Omental fat pad (tissue), 4 donors: ENCODE data around the gene FAM89A. TPM values are rescaled to one million over a fixed set of nuclear protein-coding genes. Genes with fewer than 3 reads are reported as not detected.

Experiments used
- ATAC-seq: fragments of 150-250 bp; one replicate; pipeline ENCODE4 v1.9.1; 2016; ENCODE audit warnings: mild to moderate bottlenecking, moderate library complexity; ENCODE audit not compliant: low FRiP score
- DNase-seq: peaks from one replicate; pipeline ENCODE4 v3.0.0-alpha.2; 2019; ENCODE audit warnings: low spot score
- CTCF ChIP-seq, 3 donors: fragments of 450-650 bp; IDR thresholded peaks; one replicate each; pipeline ENCODE4 v1.5.1; 2016 to 2017; ENCODE audit warnings: antibody characterized with exemption in 3 of 3, mild to moderate bottlenecking in 3 of 3, moderate library complexity in 2 of 3
- total RNA-seq, 4 donors: library from RNA; depleted of rRNA; stranded (reverse); fragments of >200 nt; gene quantifications; one replicate each; pipeline ENCODE4 v1.1.0, GENCODE V29; 2016

Gene FAM89A
- total RNA-seq, 4 donors from 2014 or later: 62.6 to 290 (median 145) TPM

- no peak for ATAC-seq
- TF ChIP-seq CTCF (IDR thresholded peaks at IDR 0.05): no peak
- DNase-seq: no peak
Observed at GRCh38 chr1:231074046-231074445, 34.0 kb upstream of the FAM89A start.

GRCh38 chr1:231073331-231073730 lies 33.3 kb upstream of the FAM89A start:
- no peak for DNase-seq
- TF ChIP-seq CTCF (IDR thresholded peaks at IDR 0.05): no peak
- no peak for ATAC-seq

GRCh38 chr1:231072502-231073094 lies 32.5 kb upstream of the FAM89A start:
- DNase-seq (no peak), ATAC-seq (no peak)
- TF ChIP-seq CTCF (IDR thresholded peaks at IDR 0.05): no peak

GRCh38 chr1:231072041-231072440 lies 32.0 kb upstream of the FAM89A start:
- no peak for DNase-seq
- no peak for ATAC-seq
- no peak for TF ChIP-seq CTCF (IDR thresholded peaks at IDR 0.05)

GRCh38 chr1:231070758-231071444 lies 30.8 kb upstream of the FAM89A start:
- no peak for TF ChIP-seq CTCF (IDR thresholded peaks at IDR 0.05)
- no peak for ATAC-seq
- no peak for DNase-seq

GRCh38 chr1:231069333-231069732 lies 29.3 kb upstream of the FAM89A start:
- TF ChIP-seq CTCF (IDR thresholded peaks at IDR 0.05): no peak
- no peak for DNase-seq
- no peak for ATAC-seq

- DNase-seq (no peak), ATAC-seq (no peak)
- no peak for TF ChIP-seq CTCF (IDR thresholded peaks at IDR 0.05)
Observed at GRCh38 chr1:231068762-231069161, 28.7 kb upstream of the FAM89A start.
